Activated T-helper 1 cell treated with anti-CD3 and anti-CD28 coated beads, Interleukin-12 subunit alpha, Interleukin-12 subunit beta, Interleukin-2, Interleukin-4 antibody, amounts not matched to agents 30 ng/mL and 10 ng/mL and 1 ng/mL, durations not matched to agents 14 hours and 24 hours and 36 hours (primary cell): ENCODE measurements around the gene ZNF394. TPM values are rescaled to one million over a fixed set of nuclear protein-coding genes. Genes with fewer than 3 reads are reported as not detected.

Source experiments
- DNase-seq: peaks from one replicate; pipeline ENCODE4 v3.0.0; 2021; ENCODE audit warnings: low spot score
- H3K27ac Mint-ChIP-seq: one replicate; pipeline ENCODE4 v1.8.0; 2021; ENCODE audit warnings: mild to moderate bottlenecking, mixed read lengths
- H3K27me3 Mint-ChIP-seq: one replicate; pipeline ENCODE4 v1.8.0; 2022; ENCODE audit warnings: mild to moderate bottlenecking, moderate library complexity, mixed read lengths; ENCODE audit not compliant: insufficient read depth
- H3K36me3 Mint-ChIP-seq: one replicate; pipeline ENCODE4 v1.8.0; 2021; ENCODE audit warnings: low read depth, mixed read lengths
- H3K4me1 Mint-ChIP-seq: one replicate; pipeline ENCODE4 v1.8.0; 2021; ENCODE audit warnings: low read depth, mixed read lengths
- H3K4me3 Mint-ChIP-seq: one replicate; pipeline ENCODE4 v1.8.0; 2021; ENCODE audit warnings: mild to moderate bottlenecking, moderate library complexity, mixed read lengths
- H3K9me3 Mint-ChIP-seq: one replicate; pipeline ENCODE4 v1.8.0; 2021; ENCODE audit warnings: mixed read lengths
- intact Hi-C: fragments of 100-400 bp; cut with micrococcal nuclease; formaldehyde crosslinking; loops from one replicate; pipeline ENCODE4 v1.15.1; 2024
- total RNA-seq: library from RNA; stranded (reverse); gene quantifications from 2 replicates; pipeline ENCODE4 v1.2.3, GENCODE V29; 2022

Gene ZNF394
- total RNA-seq, 1 donor from 2014 or later: 40.8 TPM

DNA sequence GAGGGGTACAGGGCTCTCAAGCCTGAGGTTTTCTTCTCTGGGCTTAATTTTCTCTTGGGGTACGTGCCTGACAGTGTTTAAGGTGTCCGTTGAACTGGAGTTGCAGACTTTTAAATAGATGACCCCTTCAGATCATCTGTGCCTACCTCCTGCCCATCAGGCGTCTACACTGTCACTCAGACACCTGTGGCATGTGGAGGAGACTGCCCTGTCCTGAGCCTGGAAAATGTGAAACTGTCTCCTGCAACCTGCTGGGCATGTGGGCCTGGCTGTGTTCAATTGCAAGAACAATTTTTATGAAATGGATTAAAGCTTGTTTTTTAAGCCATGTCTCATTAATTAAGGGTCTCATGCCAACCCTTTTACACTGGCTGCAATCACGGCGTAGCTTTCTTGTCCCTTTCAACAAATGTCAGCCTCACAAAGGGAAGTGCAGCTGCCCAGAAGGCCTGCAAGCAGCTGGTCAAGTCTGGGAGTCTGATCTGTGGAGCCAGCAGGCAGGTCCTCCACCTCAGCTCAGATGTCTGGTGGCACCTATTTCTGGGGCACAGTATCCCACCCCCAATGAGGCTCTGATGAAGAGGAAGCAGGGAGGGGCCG lies 42.9 kb downstream of the ZNF394 start:
- peaks cover 14% of the 10 kb centered on the region for H3K4me1 Mint-ChIP-seq
- H3K36me3 Mint-ChIP-seq: peaks cover 44% of the 10 kb centered on the region
- H3K27me3 Mint-ChIP-seq: no peaks in the 10 kb centered on the region
- intact Hi-C loops: no loop called here
- H3K4me3 Mint-ChIP-seq: no peak overlapping the region
- no peak overlapping the region for H3K27ac Mint-ChIP-seq
- H3K9me3 Mint-ChIP-seq: no peaks in the 10 kb centered on the region
- no peak for DNase-seq

DNA sequence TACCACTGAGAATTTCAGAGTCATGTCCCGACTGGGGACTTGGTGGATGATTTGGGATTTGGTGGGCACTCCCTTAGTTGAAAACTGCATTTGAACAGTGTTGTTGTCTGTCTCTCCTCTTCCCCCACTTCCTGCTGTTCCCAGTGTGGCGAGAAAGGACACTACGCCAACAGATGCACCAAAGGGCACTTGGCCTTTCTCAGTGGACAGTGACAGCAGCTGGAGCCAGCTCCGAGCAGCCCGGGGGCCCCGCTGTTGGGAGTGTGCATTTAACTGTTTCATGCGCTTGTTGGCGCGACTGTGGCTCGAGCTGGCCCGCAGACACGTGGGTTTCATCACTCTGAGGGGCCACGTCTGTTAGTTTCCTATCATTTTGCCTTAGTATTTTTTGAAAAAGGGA lies 43.8 kb downstream of the ZNF394 start:
- H3K27ac Mint-ChIP-seq: no peak overlapping the region
- peaks cover 42% of the 10 kb centered on the region for H3K36me3 Mint-ChIP-seq
- intact Hi-C loops: no loop called here

DNA sequence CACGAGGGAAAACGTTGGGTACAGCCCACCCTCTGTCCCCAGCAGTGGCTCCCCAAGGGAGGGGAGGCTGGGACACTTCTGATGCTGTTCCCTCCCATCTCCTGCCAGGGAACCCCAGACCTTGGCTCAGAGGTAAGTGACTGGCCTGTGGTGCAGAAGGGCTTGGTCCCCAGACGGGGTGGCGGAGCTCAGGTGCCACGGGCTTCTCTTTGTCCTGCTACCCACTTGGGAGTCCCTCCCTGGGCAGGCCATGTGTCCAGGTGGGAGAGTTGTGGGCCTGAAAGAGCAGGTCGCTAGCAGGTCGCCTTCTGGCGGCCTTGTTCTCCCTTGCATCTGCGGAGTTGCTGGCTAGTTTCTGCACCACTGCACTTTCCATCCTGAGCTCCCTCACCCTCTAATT lies 44.2 kb downstream of the ZNF394 start:
- intact Hi-C loops: no loop called here
- H3K4me1 Mint-ChIP-seq: peaks cover 13% of the 10 kb centered on the region

More for the DNA sequence above, 43.8 kb downstream of the ZNF394 start:
- peaks cover 14% of the 10 kb centered on the region for H3K4me1 Mint-ChIP-seq
- no peaks in the 10 kb centered on the region for H3K9me3 Mint-ChIP-seq
- no peaks in the 10 kb centered on the region for H3K27me3 Mint-ChIP-seq
- H3K4me3 Mint-ChIP-seq: no peak overlapping the region
- DNase-seq: no peak

DNA sequence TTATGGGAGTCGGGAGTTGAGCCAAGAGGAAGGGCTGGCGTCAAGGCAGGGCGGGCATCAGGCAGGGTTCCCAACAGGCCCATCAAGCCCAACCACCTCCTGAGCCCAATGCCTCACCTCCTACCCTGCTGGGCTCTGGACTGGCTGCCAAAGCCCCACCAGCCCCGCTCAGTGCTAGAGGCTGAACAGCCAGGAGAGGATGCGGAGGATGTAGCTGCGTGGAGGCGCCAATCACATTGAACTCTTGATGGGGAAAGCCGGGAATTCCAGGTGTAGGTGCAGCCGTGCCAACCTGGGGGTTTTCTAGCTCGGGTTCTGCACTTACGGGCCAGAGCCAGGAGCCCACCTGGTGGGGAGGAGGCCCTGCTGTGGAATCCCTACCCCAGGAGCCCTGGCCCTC lies 47.0 kb downstream of the ZNF394 start:
- H3K36me3 Mint-ChIP-seq: peaks cover 37% of the 10 kb centered on the region
- no peaks in the 10 kb centered on the region for H3K4me1 Mint-ChIP-seq
- intact Hi-C loops: no loop called here
- no peaks in the 10 kb centered on the region for H3K9me3 Mint-ChIP-seq
- H3K27me3 Mint-ChIP-seq: no peaks in the 10 kb centered on the region
- no peak overlapping the region for H3K4me3 Mint-ChIP-seq
- no peak overlapping the region for H3K27ac Mint-ChIP-seq
- no peak for DNase-seq

More for the DNA sequence above, 44.2 kb downstream of the ZNF394 start:
- Mint-ChIP-seq H3K9me3 (no peaks in the 10 kb centered on the region), H3K27ac (no peak overlapping the region), H3K27me3 (no peaks in the 10 kb centered on the region), H3K36me3 (peaks cover 43% of the 10 kb centered on the region), H3K4me3 (no peak overlapping the region)
- no peak for DNase-seq

DNA sequence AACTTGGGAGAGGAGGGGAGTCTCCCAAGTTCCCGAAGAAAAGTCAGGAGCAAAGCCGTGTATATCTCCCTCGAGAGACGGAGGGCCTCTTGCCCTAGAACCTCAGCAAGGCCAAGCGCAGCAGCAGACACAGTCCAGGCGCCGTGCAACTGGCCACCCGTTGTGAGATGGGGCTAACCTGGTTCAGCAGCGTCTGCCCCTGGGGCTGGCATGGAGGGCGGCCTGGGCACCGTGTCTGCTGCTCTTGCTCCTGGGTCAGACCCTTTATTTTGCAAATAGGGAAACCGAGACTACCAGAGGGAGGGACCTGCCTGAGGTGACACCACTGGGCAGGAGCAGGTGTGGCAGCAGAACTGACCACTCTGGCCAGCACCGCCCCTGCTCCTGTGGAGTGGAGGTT lies 47.5 kb downstream of the ZNF394 start:
- no peak for DNase-seq
- H3K27ac Mint-ChIP-seq: no peak overlapping the region
- H3K27me3 Mint-ChIP-seq: no peaks in the 10 kb centered on the region
- peaks cover 39% of the 10 kb centered on the region for H3K36me3 Mint-ChIP-seq
- no peaks in the 10 kb centered on the region for H3K4me1 Mint-ChIP-seq
- no peak overlapping the region for H3K4me3 Mint-ChIP-seq
- intact Hi-C loops: no loop called here
- no peaks in the 10 kb centered on the region for H3K9me3 Mint-ChIP-seq

DNA sequence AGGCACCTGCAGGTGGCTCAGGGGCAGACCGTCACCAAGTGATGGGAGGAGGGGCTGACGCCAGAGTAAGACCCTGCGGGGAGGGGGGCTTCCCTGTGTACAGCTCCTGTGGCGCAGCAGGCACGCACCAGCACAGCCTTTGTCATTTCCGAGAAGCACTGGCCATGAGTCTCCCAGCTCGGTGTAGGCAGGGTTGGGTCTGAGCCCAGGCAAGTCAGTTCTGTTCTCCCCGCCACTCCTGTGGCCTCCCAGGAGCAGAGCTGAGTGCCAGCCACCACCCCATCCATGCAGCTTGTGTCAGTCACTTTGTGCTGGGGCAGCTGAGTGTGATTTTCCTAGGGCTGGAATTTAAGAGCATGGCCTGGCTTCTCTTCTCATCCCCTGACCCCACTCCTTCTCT lies 48.1 kb downstream of the ZNF394 start:
- no peaks in the 10 kb centered on the region for H3K4me1 Mint-ChIP-seq
- no peaks in the 10 kb centered on the region for H3K27me3 Mint-ChIP-seq
- no peaks in the 10 kb centered on the region for H3K9me3 Mint-ChIP-seq
- DNase-seq: no peak
- peaks cover 38% of the 10 kb centered on the region for H3K36me3 Mint-ChIP-seq
- no peak overlapping the region for H3K27ac Mint-ChIP-seq
- no peak overlapping the region for H3K4me3 Mint-ChIP-seq
- intact Hi-C loops: no loop called here

DNA sequence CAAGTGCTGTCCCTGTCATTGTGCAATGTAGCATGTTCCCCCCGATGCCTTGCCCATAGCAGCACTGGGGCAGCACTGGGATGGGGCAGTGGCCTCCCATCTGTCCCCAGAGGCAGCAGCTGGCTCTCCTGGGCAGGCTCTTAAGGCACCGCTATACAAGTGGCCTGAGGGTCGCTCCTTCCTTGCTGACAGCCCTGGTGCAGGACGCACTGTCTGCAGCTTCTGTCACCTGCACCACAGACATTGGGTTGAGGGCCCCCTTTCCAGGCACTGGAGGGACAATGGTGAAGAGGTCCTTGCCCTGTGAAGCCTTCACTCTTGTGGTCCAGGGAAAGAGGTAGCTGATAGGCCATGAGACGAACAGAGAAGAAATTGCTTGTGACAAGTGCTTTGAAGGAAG lies 50.8 kb downstream of the ZNF394 start:
- Mint-ChIP-seq H3K4me1 (no peaks in the 10 kb centered on the region), H3K27me3 (no peaks in the 10 kb centered on the region), H3K36me3 (peaks cover 45% of the 10 kb centered on the region), H3K27ac (no peak overlapping the region), H3K4me3 (no peak overlapping the region), H3K9me3 (no peaks in the 10 kb centered on the region)
- intact Hi-C loops: no loop called here
- DNase-seq: no peak

DNA sequence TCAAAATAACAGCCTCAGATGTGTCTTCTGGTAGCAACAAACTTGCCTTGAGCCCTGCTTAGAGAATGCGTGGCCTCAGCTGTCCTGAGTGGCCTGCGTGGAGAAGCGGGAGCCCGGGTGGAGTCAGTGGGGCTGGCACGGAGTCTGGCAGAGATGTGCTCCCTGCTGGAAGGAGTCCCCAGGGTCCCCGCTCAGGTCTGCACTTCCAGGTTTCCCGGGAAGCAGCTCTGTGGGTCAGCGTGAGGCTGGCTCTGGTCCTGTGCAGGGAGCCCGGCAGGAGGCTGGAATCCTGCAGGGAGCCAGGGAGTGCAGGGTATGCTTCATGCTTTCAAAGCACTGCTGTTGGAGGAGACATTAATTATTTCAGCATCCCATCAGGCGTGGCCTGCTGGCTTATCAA lies 51.2 kb downstream of the ZNF394 start:
- Mint-ChIP-seq H3K36me3 (peaks cover 43% of the 10 kb centered on the region), H3K27me3 (no peaks in the 10 kb centered on the region), H3K27ac (no peak overlapping the region), H3K4me3 (no peak overlapping the region), H3K4me1 (no peaks in the 10 kb centered on the region), H3K9me3 (no peaks in the 10 kb centered on the region)
- DNase-seq: no peak
- intact Hi-C loops: no loop called here

DNA sequence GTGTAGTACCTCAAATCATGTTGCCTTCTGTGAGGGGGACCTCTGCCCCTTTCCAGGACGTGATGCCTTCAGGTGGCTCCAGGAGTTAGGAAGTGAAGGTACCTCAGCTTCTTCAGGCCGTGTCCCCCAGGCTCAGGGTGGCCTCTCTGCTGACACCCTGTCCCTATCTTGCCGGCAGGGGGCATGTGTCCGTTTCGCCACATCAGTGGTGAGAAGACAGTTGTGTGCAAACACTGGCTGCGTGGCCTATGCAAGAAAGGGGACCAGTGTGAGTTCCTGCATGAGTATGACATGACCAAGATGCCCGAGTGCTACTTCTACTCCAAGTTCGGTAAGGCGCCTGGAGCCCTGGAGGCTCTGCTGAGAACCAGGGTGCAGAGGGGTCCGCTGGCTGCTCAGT lies 52.1 kb downstream of the ZNF394 start:
- no peaks in the 10 kb centered on the region for H3K27me3 Mint-ChIP-seq
- H3K4me1 Mint-ChIP-seq: peaks cover 5% of the 10 kb centered on the region
- no peak overlapping the region for H3K4me3 Mint-ChIP-seq
- H3K36me3 Mint-ChIP-seq: peaks cover 44% of the 10 kb centered on the region
- no peak for DNase-seq
- no peak overlapping the region for H3K27ac Mint-ChIP-seq
- H3K9me3 Mint-ChIP-seq: no peaks in the 10 kb centered on the region
- intact Hi-C loops: no loop called here

DNA sequence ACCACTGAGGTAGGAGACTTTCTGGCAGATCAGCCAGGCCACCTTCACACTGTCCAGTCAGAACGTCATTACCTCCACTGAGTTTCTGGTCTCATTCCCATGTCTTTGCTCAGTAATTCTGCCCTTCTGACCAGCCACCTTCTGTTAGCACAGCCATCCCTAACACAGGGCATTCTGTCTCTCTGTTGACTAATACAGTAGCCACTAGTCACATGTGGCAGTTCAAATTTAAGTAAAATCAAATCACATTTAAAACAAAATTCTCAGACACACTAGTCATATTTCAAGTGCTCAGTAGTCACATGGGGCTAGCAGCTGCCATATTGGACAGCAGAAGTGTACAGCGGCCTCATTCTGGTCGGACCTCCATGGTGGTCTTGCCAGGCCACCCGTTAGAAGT lies 54.0 kb downstream of the ZNF394 start:
- Mint-ChIP-seq H3K9me3 (no peaks in the 10 kb centered on the region), H3K4me1 (peaks cover 12% of the 10 kb centered on the region), H3K36me3 (peaks cover 49% of the 10 kb centered on the region), H3K27me3 (no peaks in the 10 kb centered on the region), H3K4me3 (no peak overlapping the region), H3K27ac (no peak overlapping the region)
- no peak for DNase-seq
- intact Hi-C loops: no loop called here

Other genes with a start within 250 kb of the ZNF394 start
- gene MYH16, start 227.4 kb downstream of the ZNF394 start, total RNA-seq: not detected in 2 replicates
- 72.4 and 75.9 TPM in 2 replicates for gene ARPC1A, start 174.4 kb downstream of the ZNF394 start, total RNA-seq
- 254 and 256 TPM in 2 replicates for gene ARPC1B, start 125.6 kb downstream of the ZNF394 start, total RNA-seq
- 160 and 162 TPM in 2 replicates for gene PDAP1, start 91.7 kb downstream of the ZNF394 start, total RNA-seq
- gene BUD31, start 91.3 kb downstream of the ZNF394 start, total RNA-seq: 132 and 145 TPM in 2 replicates
- 13.7 and 16.0 TPM in 2 replicates for gene PTCD1, start 61.5 kb downstream of the ZNF394 start, total RNA-seq
- gene CPSF4, start 61.3 kb downstream of the ZNF394 start, total RNA-seq: 92.3 and 93.2 TPM in 2 replicates
- 392 and 397 TPM in 2 replicates for gene ATP5MF, start 34.1 kb downstream of the ZNF394 start, total RNA-seq
- 19.6 and 22.4 TPM in 2 replicates for gene ZNF789, start 27.4 kb downstream of the ZNF394 start, total RNA-seq
- gene ZKSCAN5, start 4.4 kb upstream of the ZNF394 start, total RNA-seq: 8.0 and 8.1 TPM in 2 replicates
- 4.7 and 5.2 TPM in 2 replicates for gene FAM200A, start 51.8 kb upstream of the ZNF394 start, total RNA-seq
- 77.9 and 79.9 TPM in 2 replicates for gene ZNF655, start 58.4 kb upstream of the ZNF394 start, total RNA-seq
- gene TMEM225B, start 98.0 kb upstream of the ZNF394 start, total RNA-seq: 0.60 and 0.64 TPM in 2 replicates
- 31.5 and 32.9 TPM in 2 replicates for gene ZSCAN25, start 116.7 kb upstream of the ZNF394 start, total RNA-seq
- not detected in 2 replicates for gene CYP3A5, start 179.7 kb upstream of the ZNF394 start, total RNA-seq
- not detected in 2 replicates for gene CYP3A7, start 234.9 kb upstream of the ZNF394 start, total RNA-seq